DOHH2 (cell line): Measurements from ENCODE around the gene CPSF7.

Experiments used
- EZH2phosphoT487 ChIP-seq: fragments of 200-600 bp; sonication (generic); IDR thresholded peaks from 2 replicates; pipeline ENCODE4 v1.6.1; 2017; ENCODE audit warnings: borderline replicate concordance, mild to moderate bottlenecking, antibody characterized with exemption, low read length, moderate library complexity, mixed read lengths
- TF ChIP-seq, protein P1 (sequence below): fragments of 200-600 bp; sonication (generic); IDR thresholded peaks from one replicate; pipeline ENCODE4 v1.5.1; 2014; ENCODE audit warnings: antibody characterized with exemption, mild to moderate bottlenecking, low read depth, low read length; ENCODE audit not compliant: poor library complexity, severe bottlenecking

DNA sequence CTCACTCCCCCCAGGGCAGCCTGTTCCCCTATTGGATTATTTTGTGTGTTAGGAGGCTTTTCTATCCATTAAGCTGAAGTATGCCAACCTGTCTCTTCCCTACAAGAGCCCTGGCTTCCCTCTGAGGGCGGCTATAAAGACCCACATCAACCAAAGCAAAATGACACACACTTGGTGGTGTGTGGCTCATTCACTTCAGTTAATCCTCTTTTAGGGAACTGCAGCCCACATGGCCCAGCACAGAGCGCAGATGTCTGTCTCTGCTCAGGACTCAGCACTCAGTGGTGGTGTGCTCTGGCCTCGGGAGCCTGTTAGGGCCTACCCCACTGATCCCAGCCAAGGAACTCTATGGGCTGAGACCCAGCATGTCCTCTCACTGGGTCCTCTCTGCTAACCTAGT, 46.6 kb upstream of the CPSF7 start:
- TF ChIP-seq, protein P1, sequence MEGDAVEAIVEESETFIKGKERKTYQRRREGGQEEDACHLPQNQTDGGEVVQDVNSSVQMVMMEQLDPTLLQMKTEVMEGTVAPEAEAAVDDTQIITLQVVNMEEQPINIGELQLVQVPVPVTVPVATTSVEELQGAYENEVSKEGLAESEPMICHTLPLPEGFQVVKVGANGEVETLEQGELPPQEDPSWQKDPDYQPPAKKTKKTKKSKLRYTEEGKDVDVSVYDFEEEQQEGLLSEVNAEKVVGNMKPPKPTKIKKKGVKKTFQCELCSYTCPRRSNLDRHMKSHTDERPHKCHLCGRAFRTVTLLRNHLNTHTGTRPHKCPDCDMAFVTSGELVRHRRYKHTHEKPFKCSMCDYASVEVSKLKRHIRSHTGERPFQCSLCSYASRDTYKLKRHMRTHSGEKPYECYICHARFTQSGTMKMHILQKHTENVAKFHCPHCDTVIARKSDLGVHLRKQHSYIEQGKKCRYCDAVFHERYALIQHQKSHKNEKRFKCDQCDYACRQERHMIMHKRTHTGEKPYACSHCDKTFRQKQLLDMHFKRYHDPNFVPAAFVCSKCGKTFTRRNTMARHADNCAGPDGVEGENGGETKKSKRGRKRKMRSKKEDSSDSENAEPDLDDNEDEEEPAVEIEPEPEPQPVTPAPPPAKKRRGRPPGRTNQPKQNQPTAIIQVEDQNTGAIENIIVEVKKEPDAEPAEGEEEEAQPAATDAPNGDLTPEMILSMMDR, result no peak
- no peak for TF ChIP-seq EZH2phosphoT487
